OCI-LY3 (cell line): ENCODE data around the gene MARK4.

Experiments
- H2AFZ ChIP-seq: fragments of 200-600, 300-600 bp; shearing (Covaris generic); 2 replicates; pipeline ENCODE4 v1.6.0; 2014; ENCODE audit warnings: antibody characterized with exemption, low read depth, low read length
- H3K27ac ChIP-seq: fragments of 200-600, 300-600 bp; sonication (generic); 2 replicates; pipeline ENCODE4 v1.5.1; 2014; ENCODE audit warnings: mild to moderate bottlenecking, low read length, moderate library complexity, mixed read lengths
- H3K27me3 ChIP-seq: fragments of 200-600, 300-600 bp; sonication (generic); 2 replicates; pipeline ENCODE4 v1.6.1; 2014; ENCODE audit warnings: low read depth, low read length, mixed read lengths
- H3K36me3 ChIP-seq: fragments of 200-600, 300-600 bp; sonication (generic); replicated peaks from 2 replicates; pipeline ENCODE3; 2014; ENCODE audit warnings: low read depth, low read length, mixed read lengths
- H3K4me1 ChIP-seq: fragments of 300-600, 200-600 bp; sonication (generic); 2 replicates; pipeline ENCODE4 v1.6.1; 2014; ENCODE audit warnings: low read length, mixed read lengths
- H3K4me2 ChIP-seq: fragments of 200-600, 300-600 bp; sonication (generic); 2 replicates; pipeline ENCODE4 v1.6.1; 2014; ENCODE audit warnings: low read length, mixed read lengths
- H3K4me3 ChIP-seq: fragments of 300-600, 200-600 bp; sonication (generic); 2 replicates; pipeline ENCODE4 v1.5.1; 2014; ENCODE audit warnings: antibody characterized with exemption, mild to moderate bottlenecking, low read length, moderate library complexity
- H3K79me2 ChIP-seq: fragments of 300-600, 200-600 bp; shearing (Covaris generic); 2 replicates; pipeline ENCODE4 v1.6.1; 2014; ENCODE audit warnings: mild to moderate bottlenecking, low read length, mixed read lengths
- H3K9ac ChIP-seq: fragments of 300-600, 200-600 bp; shearing (Covaris generic); 2 replicates; pipeline ENCODE4 v1.6.0; 2014; ENCODE audit warnings: mild to moderate bottlenecking, low read length, moderate library complexity
- H3K9me3 ChIP-seq: fragments of 200-600, 300-600 bp; shearing (Covaris generic); 2 replicates; pipeline ENCODE4 v1.6.1; 2014; ENCODE audit warnings: low read length, mixed read lengths; ENCODE audit not compliant: insufficient read depth
- H4K20me1 ChIP-seq: fragments of 200-600, 300-600 bp; sonication (generic); 2 replicates; pipeline ENCODE4 v1.6.1; 2016; ENCODE audit warnings: low read length, mixed read lengths; ENCODE audit not compliant: insufficient read depth
- CTCF ChIP-seq: fragments of 200-600, 300-600 bp; sonication (generic); IDR thresholded peaks from 2 replicates; pipeline ENCODE4 v1.5.1; 2014; ENCODE audit warnings: antibody characterized with exemption, low read length, low read depth
- EZH2phosphoT487 ChIP-seq: fragments of 200-600 bp; shearing (Covaris generic); IDR thresholded peaks from 2 replicates; pipeline ENCODE4 v1.6.1; 2018; ENCODE audit warnings: antibody characterized with exemption, mixed run types, low read depth

The MARK4 gene

GRCh38 chr19:45342911-45343310 lies 91.8 kb downstream of the MARK4 start:
- H3K79me2 ChIP-seq: no peaks in the 10 kb centered on the region
- no peaks in the 10 kb centered on the region for H4K20me1 ChIP-seq
- no peak overlapping the region for H2AFZ ChIP-seq
- no peaks in the 10 kb centered on the region for H3K9me3 ChIP-seq
- TF ChIP-seq EZH2phosphoT487: no peak
- no peak for TF ChIP-seq CTCF
- H3K27me3 ChIP-seq: no peaks in the 10 kb centered on the region
- no peaks in the 10 kb centered on the region for H3K36me3 ChIP-seq
- H3K4me1 ChIP-seq: peaks cover 3% of the 10 kb centered on the region; the same call in 1 of the 2 replicates
- H3K4me3 ChIP-seq: no peak overlapping the region
- no peak overlapping the region for H3K9ac ChIP-seq
- H3K27ac ChIP-seq: no peak overlapping the region
- no peak overlapping the region for H3K4me2 ChIP-seq

GRCh38 chr19:45344621-45345505 lies 93.8 kb downstream of the MARK4 start:
- TF ChIP-seq EZH2phosphoT487 (no peak), CTCF (no peak)
- Histone ChIP-seq H3K4me1 (no peaks in the 10 kb centered on the region), H3K27me3 (no peaks in the 10 kb centered on the region), H4K20me1 (no peaks in the 10 kb centered on the region; the same call in 1 of the 2 replicates), H3K9me3 (no peaks in the 10 kb centered on the region), H3K4me2 (no peak overlapping the region), H3K36me3 (peaks cover 9% of the 10 kb centered on the region), H3K9ac (no peak overlapping the region), H3K4me3 (no peak overlapping the region), H2AFZ (no peak overlapping the region), H3K79me2 (no peaks in the 10 kb centered on the region), H3K27ac (no peak overlapping the region)

- Histone ChIP-seq H4K20me1 (no peaks in the 10 kb centered on the region; the same call in 1 of the 2 replicates), H3K79me2 (no peaks in the 10 kb centered on the region), H3K4me3 (no peak overlapping the region), H3K9me3 (no peaks in the 10 kb centered on the region), H3K4me2 (no peak overlapping the region), H3K4me1 (no peaks in the 10 kb centered on the region), H3K9ac (no peak overlapping the region), H2AFZ (no peak overlapping the region), H3K36me3 (peaks cover 11% of the 10 kb centered on the region), H3K27me3 (no peaks in the 10 kb centered on the region), H3K27ac (no peak overlapping the region)
- no peak for TF ChIP-seq CTCF
- TF ChIP-seq EZH2phosphoT487: no peak
These were observed 94.4 kb downstream of the MARK4 start for GRCh38 chr19:45345506-45345860.

- Histone ChIP-seq H3K4me2 (no peak overlapping the region), H3K79me2 (no peaks in the 10 kb centered on the region), H2AFZ (no peak overlapping the region), H3K36me3 (peaks cover 16% of the 10 kb centered on the region), H4K20me1 (no peaks in the 10 kb centered on the region; the same call in 1 of the 2 replicates), H3K4me1 (no peaks in the 10 kb centered on the region), H3K9me3 (no peaks in the 10 kb centered on the region), H3K27me3 (no peaks in the 10 kb centered on the region), H3K9ac (no peak overlapping the region), H3K27ac (no peak overlapping the region), H3K4me3 (no peak overlapping the region)
- TF ChIP-seq CTCF: no peak
- no peak for TF ChIP-seq EZH2phosphoT487
These were observed 95.4 kb downstream of the MARK4 start for GRCh38 chr19:45346449-45346848.
